ENCODE data around the gene WNT6.

The WNT6 gene

GRCh38 chr2:218856167-218856895 is 3.3 kb upstream of the WNT6 start:
- TF ChIP-seq, protein P1, sequence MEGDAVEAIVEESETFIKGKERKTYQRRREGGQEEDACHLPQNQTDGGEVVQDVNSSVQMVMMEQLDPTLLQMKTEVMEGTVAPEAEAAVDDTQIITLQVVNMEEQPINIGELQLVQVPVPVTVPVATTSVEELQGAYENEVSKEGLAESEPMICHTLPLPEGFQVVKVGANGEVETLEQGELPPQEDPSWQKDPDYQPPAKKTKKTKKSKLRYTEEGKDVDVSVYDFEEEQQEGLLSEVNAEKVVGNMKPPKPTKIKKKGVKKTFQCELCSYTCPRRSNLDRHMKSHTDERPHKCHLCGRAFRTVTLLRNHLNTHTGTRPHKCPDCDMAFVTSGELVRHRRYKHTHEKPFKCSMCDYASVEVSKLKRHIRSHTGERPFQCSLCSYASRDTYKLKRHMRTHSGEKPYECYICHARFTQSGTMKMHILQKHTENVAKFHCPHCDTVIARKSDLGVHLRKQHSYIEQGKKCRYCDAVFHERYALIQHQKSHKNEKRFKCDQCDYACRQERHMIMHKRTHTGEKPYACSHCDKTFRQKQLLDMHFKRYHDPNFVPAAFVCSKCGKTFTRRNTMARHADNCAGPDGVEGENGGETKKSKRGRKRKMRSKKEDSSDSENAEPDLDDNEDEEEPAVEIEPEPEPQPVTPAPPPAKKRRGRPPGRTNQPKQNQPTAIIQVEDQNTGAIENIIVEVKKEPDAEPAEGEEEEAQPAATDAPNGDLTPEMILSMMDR (IDR thresholded peaks at IDR 0.05; ENCODE audit: insufficient read depth, low read depth, low read length, missing control alignments): no peak
- no peak for DNase-seq (ENCODE audit: low read depth)
- H3K4me3 ChIP-seq (ENCODE audit: low read length): no peak overlapping the region

- TF ChIP-seq, protein P1 (IDR thresholded peaks at IDR 0.05; ENCODE audit: insufficient read depth, low read depth, low read length, missing control alignments): no peak
- DNase-seq (ENCODE audit: low read depth): no peak
- no peak overlapping the region for H3K4me3 ChIP-seq (ENCODE audit: low read length)
Measured at GRCh38 chr2:218856896-218857243, 2.7 kb upstream of the WNT6 start.

- H3K4me3 ChIP-seq (ENCODE audit: low read length): no peak overlapping the region
- TF ChIP-seq, protein P1 (IDR thresholded peaks at IDR 0.05; ENCODE audit: insufficient read depth, low read depth, low read length, missing control alignments): no peak
- DNase-seq (ENCODE audit: low read depth): no peak
Measured at GRCh38 chr2:218857371-218858137, 2.1 kb upstream of the WNT6 start.

DNA sequence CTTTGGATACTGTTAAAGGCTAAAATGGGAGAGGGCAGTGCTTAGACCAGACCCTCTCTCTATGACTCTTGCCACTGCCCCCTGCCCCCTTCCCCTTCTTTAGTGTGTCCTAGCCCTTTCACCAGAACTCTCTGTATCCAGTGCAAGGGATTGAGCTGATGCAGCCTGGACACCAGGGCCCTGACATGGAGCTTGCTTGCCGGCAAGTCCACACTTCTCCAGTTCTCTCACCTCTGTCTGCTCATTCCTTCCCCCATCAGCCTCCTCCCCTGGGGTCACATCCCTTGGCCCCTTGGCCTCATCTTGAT is 1.5 kb upstream of the WNT6 start:
- no peak for DNase-seq (ENCODE audit: low read depth)
- TF ChIP-seq, protein P1 (IDR thresholded peaks at IDR 0.05; ENCODE audit: insufficient read depth, low read depth, low read length, missing control alignments): no peak
- no peak overlapping the region for H3K4me3 ChIP-seq (ENCODE audit: low read length)

GRCh38 chr2:218858671-218859555 is 692 bp upstream of the WNT6 start:
- TF ChIP-seq, protein P1 (IDR thresholded peaks at IDR 0.05; ENCODE audit: insufficient read depth, low read depth, low read length, missing control alignments): no peak
- DNase-seq (ENCODE audit: low read depth): no peak
- H3K4me3 ChIP-seq (ENCODE audit: low read length): no peak overlapping the region

- TF ChIP-seq, protein P1 (IDR thresholded peaks at IDR 0.05; ENCODE audit: insufficient read depth, low read depth, low read length, missing control alignments): no peak
- H3K4me3 ChIP-seq (ENCODE audit: low read length): peak overlapping the region; percentile 22
- no peak for DNase-seq (ENCODE audit: low read depth)
Measured at GRCh38 chr2:218859988-218860831, 605 bp downstream of the WNT6 start.
